ENCODE data around the gene PRR23C.
"Not testable (repeated sequence)": the region's sequence is repeated elsewhere in the genome, so short reads cannot be mapped to it uniquely, and the experiment has no call there.

Gene PRR23C

GRCh38 chr3:139044366-139045210 lies at the start of gene PRR23C:
PRR23C (minus strand) TSS chr3:139044892; CDS start chr3:139044620, 272 bp downstream.
- no peak for DNase-seq

- DNase-seq: no peak
Measured at GRCh38 chr3:139093840-139094239, 49.1 kb upstream of the PRR23C start.

GRCh38 chr3:139088462-139089324 lies 44.0 kb upstream of the PRR23C start:
- no peak for DNase-seq

- DNase-seq: no peak
Measured at GRCh38 chr3:139087621-139088020, 42.9 kb upstream of the PRR23C start.

GRCh38 chr3:139084176-139084575 lies 39.5 kb upstream of the PRR23C start:
- DNase-seq: no peak

- DNase-seq: no peak
Measured at GRCh38 chr3:139074565-139075115, 29.9 kb upstream of the PRR23C start.

- no peak for DNase-seq
Measured at GRCh38 chr3:139062918-139063317, 18.2 kb upstream of the PRR23C start.

GRCh38 chr3:139052802-139053600 lies 8.3 kb upstream of the PRR23C start:
- DNase-seq: no peak

GRCh38 chr3:139043554-139044365 lies 932 bp downstream of the PRR23C start:
- DNase-seq: no peak

GRCh38 chr3:139037478-139037877 lies 7.2 kb downstream of the PRR23C start:
- DNase-seq: no peak

GRCh38 chr3:139032326-139033002 lies 12.2 kb downstream of the PRR23C start:
- DNase-seq: no peak

GRCh38 chr3:139030576-139030975 lies 14.1 kb downstream of the PRR23C start:
- not testable (repeated sequence) for DNase-seq

- DNase-seq: no peak
Measured at GRCh38 chr3:139024968-139025367, 19.7 kb downstream of the PRR23C start.

GRCh38 chr3:139020868-139021234 lies 23.8 kb downstream of the PRR23C start, which contains the start of gene PRR23B:
PRR23B (minus strand) TSS chr3:139020926; CDS start chr3:139020661, 265 bp downstream.
- DNase-seq: no peak

GRCh38 chr3:139020036-139020867 lies 24.4 kb downstream of the PRR23C start:
- no peak for DNase-seq

- DNase-seq: no peak
Measured at GRCh38 chr3:139016430-139017048, 28.2 kb downstream of the PRR23C start.

- no peak for DNase-seq
Measured at GRCh38 chr3:139006051-139006716, 38.5 kb downstream of the PRR23C start, which contains the start of gene PRR23A. PRR23A (minus strand) TSS chr3:139006268; CDS start chr3:139006268, 0 bp downstream.

GRCh38 chr3:139005356-139005993 lies 39.2 kb downstream of the PRR23C start:
- no peak for DNase-seq

All from activated effector memory CD4-positive, alpha-beta T cell treated with Interleukin-2 at 50 U/mL for 16 hours (primary cell).